Measurements from ENCODE around the gene ATP11A. TPM values are rescaled to one million over a fixed set of nuclear protein-coding genes. Genes with fewer than 3 reads are reported as not detected.
A peak's percentile ranks its signal among the peaks of the same experiment; 100 is the strongest.
"Not testable (repeated sequence)": the region's sequence is repeated elsewhere in the genome, so short reads cannot be mapped to it uniquely, and the experiment has no call there.

ATP11A gene
- total RNA-seq, 1 experiment from 2014 or later, result 42.5 TPM

DNA sequence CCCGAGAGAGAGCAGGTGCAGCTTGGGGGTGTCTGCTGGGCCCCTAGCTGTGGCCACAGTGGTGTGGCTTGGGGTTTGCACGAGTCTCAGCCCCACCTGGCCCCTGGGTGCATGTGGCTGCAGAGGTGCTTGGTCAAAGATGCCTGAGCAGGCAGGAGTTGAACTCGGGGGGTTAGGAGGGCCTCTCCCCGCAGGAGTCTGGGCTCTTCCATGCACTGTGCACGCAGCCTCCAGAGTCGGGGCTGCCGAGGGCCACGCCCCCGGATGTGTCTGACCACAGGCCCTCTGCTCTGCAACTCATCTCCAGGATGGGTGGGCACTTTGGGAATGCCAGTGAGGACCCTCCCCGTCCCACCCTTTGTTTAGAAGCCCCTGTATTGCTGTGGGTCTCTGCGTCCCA is 187.7 kb downstream of the ATP11A start:
- no peak for DNase-seq (ENCODE audit: low spot score)

DNA sequence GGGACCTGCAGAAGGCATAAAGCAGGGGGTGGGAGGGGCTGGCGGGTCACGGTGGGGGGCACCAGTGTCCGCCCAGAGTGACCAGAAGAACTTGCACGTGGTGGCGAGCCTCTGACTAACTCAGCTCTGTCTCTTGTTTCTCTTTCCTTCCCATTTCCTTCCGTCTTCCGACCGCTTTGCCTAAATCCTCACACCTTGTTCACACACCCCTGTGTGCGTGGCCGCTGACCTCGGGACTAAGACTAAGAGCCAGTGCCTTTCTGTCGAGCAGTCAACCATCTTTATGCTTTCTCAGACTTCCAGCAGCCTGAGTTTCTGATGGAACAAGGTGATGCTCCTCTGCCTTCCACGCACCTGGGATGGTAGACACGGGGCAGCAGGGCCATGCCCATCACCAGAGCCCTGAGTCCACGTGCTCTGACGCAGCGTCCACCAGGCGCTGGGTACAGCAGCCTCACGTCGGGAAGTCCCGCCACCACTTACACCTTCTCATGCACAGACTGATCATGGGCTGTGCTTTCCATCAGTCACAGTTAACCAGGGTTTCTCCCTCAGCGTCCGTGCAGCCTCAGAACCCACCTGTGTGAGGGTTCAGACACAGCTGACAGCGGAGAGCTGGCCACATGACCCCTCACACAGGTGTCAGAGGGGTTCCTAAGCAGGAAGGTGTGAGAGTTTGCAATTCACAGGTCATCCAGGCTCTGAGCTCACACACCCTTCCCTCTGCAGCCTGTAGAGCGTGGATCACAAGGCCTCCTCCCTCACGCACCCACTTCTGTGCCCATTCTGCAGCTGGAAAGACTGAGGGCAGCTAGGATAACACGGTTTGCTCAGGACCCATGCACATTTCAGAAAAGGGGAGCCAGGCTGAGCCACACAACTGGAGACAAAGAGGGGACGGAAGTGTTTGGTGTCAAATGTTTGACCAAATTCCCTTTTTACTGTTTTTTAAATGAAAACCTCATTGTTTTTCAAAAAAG is 188.4 kb downstream of the ATP11A start:
- no peak for DNase-seq (ENCODE audit: low spot score)

DNA sequence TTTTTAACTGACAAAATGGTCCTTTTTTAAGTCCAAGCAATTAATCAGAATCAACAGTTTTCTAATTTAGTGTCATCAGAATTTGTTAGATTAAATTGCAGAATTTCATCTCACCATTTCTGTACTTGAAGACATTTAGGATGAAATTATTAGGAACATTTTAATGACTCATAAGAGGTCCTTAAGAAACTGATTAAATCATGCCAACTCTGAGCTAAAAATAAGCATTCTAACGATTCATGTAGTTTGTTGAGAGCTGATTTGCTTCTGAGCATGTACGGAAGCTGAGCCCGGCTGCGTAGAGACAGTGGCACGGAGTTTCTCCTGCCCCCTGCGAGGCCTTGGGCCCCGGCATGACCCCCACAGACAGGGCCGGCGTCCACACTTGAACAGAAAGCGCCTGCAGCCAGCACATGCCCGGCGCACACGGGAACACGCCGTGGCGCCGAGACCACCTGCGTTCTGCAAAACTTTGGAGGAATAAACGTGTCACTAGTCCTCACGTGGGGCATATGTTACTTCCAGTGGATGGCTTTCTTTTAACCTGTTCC is 189.5 kb downstream of the ATP11A start:
- DNase-seq (ENCODE audit: low spot score), result no peak

DNA sequence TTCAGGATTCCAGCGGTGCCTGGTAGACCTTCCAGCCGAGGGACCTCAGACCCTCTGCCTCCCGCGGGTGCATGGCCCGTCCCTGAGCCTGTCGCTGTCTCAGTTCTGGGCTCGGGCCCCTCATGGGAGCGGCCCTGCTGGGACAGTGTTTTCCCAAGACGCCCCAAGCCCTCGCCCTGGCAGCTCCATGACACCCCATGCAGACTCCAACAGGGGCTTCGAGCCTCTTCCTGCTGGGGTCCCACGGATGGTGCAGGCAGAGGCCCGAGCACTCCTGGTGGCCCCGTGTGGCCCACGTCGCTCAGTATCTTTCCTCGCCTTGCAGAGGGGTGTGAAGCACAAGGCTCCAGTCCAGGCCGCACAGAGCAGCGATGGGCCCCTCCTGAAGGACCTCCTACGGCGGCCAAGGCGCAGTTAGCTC is 190.4 kb downstream of the ATP11A start:
- DNase-seq (ENCODE audit: low spot score), result no peak

DNA sequence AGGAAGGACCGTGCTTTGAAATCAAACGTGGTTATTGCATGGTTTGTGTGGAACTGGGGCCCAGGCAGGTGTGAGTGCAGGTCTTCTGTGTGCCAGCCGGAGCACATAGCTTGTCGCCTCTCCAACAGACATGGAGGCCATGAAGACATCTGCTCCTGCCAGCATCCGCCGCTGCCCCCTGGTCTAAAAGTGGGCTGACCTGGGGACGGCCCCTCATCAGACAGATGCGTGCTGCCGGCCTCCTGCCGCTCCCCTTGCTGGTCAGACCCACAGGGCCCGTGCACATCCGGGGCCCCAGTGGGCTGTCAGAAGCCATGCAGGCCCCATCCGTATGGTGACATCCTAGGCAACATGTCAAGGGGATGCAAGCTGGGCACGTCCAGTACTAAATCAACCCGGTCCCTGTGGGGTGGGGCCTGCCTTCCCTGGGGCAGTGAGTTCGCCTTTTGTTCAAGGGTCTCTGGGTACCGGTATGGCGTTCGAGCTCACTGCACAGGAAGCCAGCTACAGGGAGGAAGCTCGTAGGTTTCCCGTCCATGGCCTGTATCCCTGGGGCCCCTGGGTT is 191.2 kb downstream of the ATP11A start:
- no peak for DNase-seq (ENCODE audit: low spot score)

DNA sequence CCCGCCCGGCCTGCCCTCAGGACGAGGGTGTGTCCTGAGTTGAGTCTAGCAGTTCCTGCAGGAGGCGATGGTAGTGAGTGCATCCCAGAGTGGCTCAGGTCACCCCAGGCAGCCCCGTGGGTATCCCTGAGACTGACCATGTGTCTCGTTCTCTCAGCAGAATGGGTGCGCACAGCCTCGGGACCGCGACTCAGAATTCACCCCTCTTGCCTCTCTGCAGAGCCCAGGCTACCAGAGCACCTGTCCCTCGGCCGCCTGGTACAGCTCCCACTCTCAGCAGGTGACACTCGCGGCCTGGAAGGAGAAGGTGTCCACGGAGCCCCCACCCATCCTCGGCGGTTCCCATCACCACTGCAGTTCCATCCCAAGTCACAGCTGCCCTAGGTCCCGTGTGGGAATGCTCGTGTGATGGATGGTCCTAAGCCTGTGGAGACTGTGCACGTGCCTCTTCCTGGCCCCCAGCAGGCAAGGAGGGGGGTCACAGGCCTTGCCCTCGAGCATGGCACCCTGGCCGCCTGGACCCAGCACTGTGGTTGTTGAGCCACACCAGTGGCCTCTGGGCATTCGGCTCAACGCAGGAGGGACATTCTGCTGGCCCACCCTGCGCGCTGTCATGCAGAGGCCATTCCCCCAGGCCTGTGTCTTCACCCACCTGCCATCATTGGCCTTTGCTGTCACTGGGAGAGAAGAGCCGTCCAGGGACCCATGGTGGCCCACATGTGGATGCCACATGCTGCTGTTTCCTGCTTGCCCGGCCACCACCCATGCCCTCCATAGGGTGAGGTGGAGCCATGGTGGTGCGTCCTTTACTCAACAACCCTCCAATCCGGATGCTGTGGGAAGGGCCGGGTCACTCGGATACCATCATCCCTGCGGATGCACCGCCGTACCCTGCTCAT is 192.1 kb downstream of the ATP11A start:
- no peak for DNase-seq (ENCODE audit: low spot score)

DNA sequence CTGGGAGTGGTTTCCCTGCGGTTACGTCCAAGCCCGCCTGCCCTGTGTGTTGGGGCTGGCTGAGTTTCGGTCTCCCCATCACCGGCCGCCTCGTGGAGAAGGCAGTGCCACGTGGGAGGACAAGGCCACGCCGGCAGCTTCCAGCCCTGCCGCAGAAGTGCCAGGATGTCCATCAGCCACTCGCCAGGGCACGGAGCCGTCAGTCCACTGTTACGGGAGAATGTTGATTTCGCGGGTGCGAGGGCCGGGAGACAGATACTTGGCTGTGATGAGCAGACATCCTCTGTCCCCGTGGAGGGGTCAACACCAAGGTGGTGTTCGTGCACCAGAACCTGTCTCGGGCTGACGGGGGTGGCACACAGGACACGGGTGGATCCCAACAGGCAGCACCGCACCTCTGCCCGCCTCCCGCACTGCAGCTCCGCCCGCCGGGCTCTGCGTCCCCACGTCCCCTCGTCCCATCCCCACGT is 192.8 kb downstream of the ATP11A start:
- DNase-seq (ENCODE audit: low spot score), result no peak

DNA sequence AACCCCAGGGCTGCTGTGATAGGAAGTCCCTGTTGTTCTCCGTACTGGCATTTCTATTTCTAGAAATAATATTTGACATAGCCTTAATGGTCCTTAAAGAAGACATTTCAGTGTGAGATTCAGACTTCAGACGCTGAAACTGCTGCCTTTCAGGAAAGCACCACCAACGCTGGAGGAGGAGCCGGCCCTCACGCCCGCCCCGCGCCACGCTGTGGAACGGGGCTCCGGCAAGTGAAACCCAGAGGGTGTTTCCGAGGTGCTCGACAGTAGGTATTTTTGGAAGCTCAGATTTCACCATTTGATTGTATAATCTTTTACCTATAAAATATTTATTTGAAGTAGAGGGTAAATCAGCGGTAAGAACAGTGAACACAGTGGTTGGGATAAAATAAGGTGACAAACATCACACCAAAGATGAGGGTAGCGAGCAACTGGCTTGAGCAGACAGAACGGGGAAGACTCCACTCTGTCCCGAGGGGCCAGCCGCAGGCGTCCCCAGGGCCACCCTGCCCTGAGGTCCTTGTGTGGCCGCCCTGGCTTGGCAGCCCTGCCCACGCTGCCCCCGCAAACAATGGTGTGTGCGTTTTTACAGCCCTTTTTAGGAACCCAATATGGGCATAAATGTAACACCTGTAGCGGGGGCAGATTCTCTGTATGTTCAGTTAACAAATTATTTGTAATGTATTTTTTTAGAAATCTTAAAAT is 193.6 kb downstream of the ATP11A start:
- no peak for DNase-seq (ENCODE audit: low spot score)

DNA sequence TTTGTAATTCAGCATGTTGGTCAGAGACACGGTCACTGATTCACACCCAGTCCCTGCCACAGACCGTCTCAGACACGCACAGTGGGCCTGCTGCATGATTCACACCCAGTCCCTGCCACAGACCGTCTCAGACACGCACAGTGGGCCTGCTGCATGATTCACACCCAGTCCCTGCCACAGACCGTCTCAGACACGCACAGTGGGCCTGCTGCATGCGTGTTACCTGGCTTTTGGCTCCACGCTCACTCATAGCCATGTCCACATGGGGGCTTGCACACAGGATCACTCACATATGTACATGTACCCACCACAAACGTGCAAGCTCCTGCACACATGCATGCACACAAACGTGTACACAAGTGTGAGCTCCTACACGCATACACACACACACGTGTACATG is 194.9 kb downstream of the ATP11A start:
- DNase-seq (ENCODE audit: low spot score), result not testable (repeated sequence)

DNA sequence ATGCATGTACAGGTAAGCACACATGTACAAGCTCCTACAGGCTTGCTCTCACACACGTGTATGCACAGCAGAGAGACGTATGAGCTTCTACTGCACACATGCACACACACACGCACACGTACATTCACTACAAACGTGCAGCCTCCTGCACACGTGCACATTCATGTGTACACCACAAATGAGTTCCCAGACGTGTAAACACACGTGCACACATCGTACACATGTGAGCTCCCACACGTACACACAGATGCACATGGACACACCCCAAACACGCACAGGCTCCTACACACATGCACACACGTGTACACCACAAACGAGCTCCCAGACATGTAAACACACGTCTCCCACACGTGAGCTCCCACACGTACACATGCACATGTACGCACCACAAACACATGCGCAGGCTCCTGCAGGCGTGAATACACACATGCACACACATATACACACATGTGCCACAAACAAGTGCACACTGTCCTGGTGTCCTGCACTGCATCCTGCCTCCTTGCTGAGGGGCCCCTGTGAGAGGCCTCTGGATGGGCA is 195.5 kb downstream of the ATP11A start:
- no peak for DNase-seq (ENCODE audit: low spot score)

DNA sequence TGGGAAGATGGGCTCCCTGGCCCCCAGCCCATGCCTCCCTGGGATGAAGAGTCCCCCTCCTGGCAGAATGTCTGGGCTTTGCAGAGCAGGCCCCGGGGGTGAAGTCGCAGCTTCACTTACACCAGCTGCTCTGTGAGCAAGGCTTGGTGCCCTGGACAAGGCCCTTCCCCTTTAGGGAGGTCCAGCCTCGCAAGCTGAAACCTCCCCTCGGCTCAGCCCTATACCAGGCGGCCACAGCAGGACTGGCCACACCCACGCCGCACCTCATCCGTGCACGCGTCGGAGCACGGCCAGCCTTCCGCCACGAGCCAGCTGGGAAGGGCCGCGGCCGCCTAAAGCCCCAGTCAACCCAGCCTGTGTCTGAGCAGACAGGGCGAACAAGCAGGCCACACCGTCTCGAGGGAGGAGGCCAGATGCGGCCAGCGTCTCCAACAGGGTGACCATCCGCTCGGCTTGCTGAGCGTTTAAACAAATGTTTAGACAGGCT is 196.0 kb downstream of the ATP11A start:
- DNase-seq (ENCODE audit: low spot score), result peak; percentile 90

DNA sequence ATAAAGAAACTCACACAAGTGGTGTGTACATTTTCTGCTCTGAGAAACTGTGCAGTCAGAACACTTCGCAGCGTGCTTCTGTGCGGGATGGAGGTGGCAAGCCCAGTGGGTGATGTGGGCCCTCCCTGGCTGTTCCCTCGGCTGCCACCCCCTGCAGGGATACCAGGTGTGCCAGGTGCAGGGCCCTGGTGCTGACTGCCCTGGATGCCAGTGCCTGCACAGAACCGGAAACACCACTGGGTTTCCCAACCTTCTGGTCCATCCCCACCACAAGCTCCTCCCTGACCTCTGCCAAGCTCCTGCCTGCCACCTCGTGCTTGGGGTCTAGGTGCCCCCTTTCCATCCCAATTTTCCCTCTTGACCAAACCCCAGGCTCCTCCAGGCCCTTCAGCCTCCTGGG is 197.3 kb downstream of the ATP11A start:
- DNase-seq (ENCODE audit: low spot score), result no peak

DNA sequence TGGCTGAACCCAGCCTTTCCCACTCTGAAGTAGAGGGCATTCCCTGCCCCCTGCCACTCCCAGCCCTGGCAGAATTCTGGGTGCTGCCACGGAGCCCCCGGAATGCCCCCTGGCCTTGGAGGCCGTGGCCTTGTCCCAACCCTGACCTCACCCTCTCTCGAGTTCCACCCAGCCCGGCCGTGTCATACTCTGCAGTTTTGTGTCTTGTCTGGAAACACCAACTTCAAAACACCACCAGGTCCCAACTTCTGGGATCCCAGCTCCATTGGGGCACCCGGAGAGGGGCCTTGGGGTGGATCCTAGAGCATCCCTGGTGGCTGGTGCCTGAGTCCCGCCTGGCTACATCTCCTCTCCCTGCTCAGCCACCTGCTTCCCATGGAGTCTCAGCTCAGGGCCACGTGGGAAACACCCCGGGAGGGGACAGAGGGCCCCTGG is 197.7 kb downstream of the ATP11A start:
- DNase-seq (ENCODE audit: low spot score), result no peak

DNA sequence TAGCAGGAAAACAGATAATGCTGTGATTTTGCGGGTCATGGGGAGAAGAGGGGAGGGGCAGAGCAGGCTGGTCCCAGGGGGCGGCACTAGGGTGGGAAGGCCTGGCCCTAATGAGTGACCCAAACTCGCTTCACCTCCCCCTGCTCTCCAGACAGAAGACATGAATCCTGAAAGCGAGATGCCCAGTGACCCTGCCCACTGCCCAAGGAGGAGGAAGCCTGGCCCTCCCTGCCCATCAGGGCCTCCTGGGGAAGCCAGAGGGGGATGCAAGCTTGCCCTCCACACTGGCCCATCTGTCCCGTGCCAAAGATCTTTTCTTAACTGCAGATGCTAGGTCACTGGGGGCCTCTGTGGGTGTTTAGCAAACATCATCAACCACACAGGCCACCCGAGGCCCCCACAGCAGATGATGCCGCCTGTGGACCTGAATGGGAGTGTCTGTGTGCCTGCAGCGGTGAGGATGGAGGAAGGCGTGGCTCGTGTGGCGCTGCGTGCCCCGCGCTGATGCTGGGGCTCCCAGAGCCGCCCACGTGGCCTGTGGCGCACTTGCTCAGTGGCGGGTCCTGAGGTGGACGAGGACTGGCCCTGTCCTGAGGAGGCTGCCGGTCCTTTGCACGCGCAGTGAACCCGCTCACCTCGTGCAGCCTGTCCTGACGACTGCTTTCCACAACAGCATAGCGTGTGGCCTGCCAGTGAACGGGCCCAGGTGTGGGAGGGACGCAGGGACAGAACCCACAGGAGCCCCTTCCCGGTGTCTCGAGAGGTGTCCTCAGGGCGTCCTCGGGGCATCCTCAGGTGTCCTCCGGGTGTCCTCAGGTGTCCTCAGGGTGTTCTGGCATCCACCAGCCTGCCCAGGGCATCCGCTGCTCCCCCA is 198.6 kb downstream of the ATP11A start:
- DNase-seq (ENCODE audit: low spot score), result no peak

DNA sequence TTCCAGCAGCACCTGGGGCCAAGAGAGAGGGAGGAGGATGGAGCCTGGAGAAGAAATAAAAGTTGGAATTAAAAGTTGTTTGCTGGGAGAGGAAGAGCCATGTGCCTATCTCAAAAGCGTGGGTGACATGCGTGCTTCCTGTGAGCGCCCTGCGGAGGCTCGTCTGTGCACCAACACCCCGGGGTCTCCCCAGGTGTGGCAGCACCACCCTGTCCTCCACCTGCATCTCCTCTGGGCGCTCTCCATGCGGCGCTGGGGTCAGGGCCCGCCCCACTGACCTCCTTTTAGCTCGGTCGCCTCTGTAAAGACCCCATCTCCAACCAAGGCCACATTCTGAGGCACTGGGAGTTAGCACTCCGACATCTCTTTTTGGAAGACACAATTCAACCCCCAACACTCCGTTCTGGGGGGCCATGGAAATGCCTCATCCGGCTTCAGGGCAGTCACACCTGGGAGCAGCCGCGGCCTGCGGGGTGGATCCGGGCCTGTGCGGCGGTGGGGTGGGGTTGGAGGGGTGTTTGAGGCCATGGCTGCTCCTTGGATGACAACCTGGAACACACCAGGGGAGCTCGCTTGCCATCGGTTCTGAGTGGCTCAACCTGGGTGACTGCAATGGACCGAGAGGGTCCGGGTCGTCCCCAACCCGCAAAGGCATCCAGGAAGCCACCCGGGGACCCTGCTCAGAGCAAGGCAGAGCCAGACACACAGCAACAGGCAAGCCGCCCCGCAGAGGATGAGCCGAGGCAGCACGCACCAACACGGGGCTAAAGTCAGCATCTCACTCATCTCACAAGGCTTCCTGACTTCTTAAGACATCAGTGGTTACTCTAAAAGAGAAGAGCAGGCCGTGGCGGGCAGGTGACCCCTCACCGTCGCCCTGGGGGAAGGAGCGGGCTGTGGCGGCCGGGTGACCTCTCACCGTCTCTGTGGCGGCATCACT is 199.8 kb downstream of the ATP11A start:
- DNase-seq (ENCODE audit: low spot score), result no peak

DNA sequence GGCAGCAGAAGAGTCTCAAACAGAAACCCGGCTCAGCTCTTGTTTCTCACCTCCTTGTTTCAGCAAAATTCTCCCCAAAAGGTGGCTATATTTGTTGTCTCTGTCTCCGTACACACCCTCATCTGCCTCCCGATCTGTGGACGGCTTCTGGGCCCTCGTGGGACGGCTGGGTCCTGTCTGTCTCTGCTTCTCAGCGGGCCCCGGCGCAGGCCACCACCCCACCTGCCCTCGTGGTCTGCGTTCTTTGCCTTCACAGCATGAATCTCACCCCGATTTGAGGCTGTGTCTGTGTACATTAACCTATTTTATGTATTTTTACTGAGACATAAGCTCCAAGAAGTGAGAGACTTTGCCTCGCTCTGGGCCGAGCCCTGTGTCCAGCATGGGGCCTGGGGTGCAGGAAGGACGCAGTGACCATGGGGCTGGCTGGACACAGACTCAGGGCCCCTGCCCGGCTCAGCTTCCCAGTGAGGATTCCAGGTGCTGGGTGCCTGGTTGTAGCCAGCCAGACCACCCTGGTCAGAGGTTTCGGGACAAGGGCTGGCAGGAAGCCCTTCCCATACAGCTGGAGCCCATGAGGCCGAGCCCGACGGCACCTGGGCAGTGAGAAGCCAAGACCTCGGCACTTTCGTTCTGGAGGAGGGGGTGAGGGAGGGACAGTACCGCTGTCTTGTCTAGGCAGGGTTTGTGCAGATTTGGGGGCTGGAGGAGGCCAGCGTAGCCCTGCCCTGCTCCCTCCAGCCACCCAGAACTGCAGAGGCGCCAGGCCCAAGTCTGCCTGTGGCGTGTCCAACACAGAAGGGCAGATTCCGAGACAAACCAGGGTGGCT is 200.7 kb downstream of the ATP11A start:
- no peak for DNase-seq (ENCODE audit: low spot score)
